Spinal cord (tissue), 4 donors: ENCODE measurements around the gene ERI2. TPM values are rescaled to one million over a fixed set of nuclear protein-coding genes. Genes with fewer than 3 reads are reported as not detected.

Experiments used
- polyA plus RNA-seq, 2 donors: library from polyadenylated mRNA; unstranded; fragments of 120-200 nt; gene quantifications; one replicate each; pipeline ENCODE4 v1.2.1, GENCODE V29; 2013; ENCODE audit not compliant: insufficient read length in 2 of 2
- small RNA-seq: library from RNA; depleted of rRNA; stranded (forward); fragments of <200 nt; gene quantifications from one replicate; pipeline ENCODE3, GENCODE V24; 2014; ENCODE audit warnings: low replicate concordance
- total RNA-seq, 2 donors: library from RNA; depleted of rRNA in 1 of 2; stranded (reverse); fragments of 120-200 nt in 1 of 2; fragments of >200 nt in 1 of 2; gene quantifications; one replicate each; pipeline versions ENCODE4 v1.2.3 to v1.2.4, GENCODE V29; 2013 to 2014

ERI2 gene
- total and polyA plus RNA-seq, 4 donors: 23.1 to 34.1 (median 24.7) TPM

Small RNA genes within 50 kb of the gene (small RNA-seq; reads per million reads assigned to genes)
- gene RF00618 (not detected), gene RNU6-944P (not detected)

Other genes with a start within 250 kb of the ERI2 start
- not detected for gene ACSM2B, start 230.1 kb downstream of the ERI2 start, total RNA-seq
- gene ACSM2B, start 230.1 kb downstream of the ERI2 start, polyA plus RNA-seq: under 1 TPM in 1 of 2 donors, not detected in 1; 0.99 TPM
- under 1 TPM; 0.10 to 0.22 TPM for gene ACSM1, start 108.8 kb downstream of the ERI2 start, total RNA-seq
- gene ACSM1, start 108.8 kb downstream of the ERI2 start, polyA plus RNA-seq: under 1 TPM; 0.11 to 0.22 TPM
- gene THUMPD1, start 64.7 kb downstream of the ERI2 start, total RNA-seq: 10 to 100 TPM; 48.4 to 58.9 TPM
- 10 to 100 TPM; 36.7 to 41.1 TPM for gene THUMPD1, start 64.7 kb downstream of the ERI2 start, polyA plus RNA-seq
- gene ACSM3, start 42.5 kb downstream of the ERI2 start, total RNA-seq: 1 to 10 TPM; 1.7 to 3.4 TPM
- gene ACSM3, start 42.5 kb downstream of the ERI2 start, polyA plus RNA-seq: 1 to 10 TPM; 4.2 to 5.2 TPM
- gene REXO5, start 55 bp upstream of the ERI2 start, total RNA-seq: 10 to 100 TPM; 10.8 to 11.6 TPM
- 10 to 100 TPM; 11.5 to 12.7 TPM for gene REXO5, start 55 bp upstream of the ERI2 start, polyA plus RNA-seq
- 10 to 100 TPM in 1 of 2 donors, 1 to 10 TPM in 1; 8.9 to 14.0 TPM for gene DCUN1D3, start 93.9 kb upstream of the ERI2 start, total RNA-seq
- 1 to 10 TPM; 5.9 TPM for gene DCUN1D3, start 93.9 kb upstream of the ERI2 start, polyA plus RNA-seq
- 10 to 100 TPM; 36.6 to 43.9 TPM for gene LYRM1, start 94.3 kb upstream of the ERI2 start, total RNA-seq
- 10 to 100 TPM; 38.3 to 39.0 TPM for gene LYRM1, start 94.3 kb upstream of the ERI2 start, polyA plus RNA-seq